Smooth muscle cell (in vitro differentiated cells): ENCODE measurements around the gene MRPL20. TPM values are rescaled to one million over a fixed set of nuclear protein-coding genes. Genes with fewer than 3 reads are reported as not detected.
A peak's percentile ranks its signal among the peaks of the same experiment; 100 is the strongest.

Source experiments
- DNase-seq: peaks from one replicate; lab custom pipeline; 2025; ENCODE audit not compliant: unreplicated experiment; lab: John Stamatoyannopoulos, UW
- H2AFZ ChIP-seq: fragments of 200-600 bp; sonication (generic); 2 replicates; pipeline ENCODE4 v1.6.0; 2016; ENCODE audit warnings: antibody characterized with exemption, low read depth, mild to moderate bottlenecking
- H3F3A ChIP-seq: fragments of 200-600 bp; sonication (generic); 2 replicates; pipeline ENCODE4 v1.6.0; 2017; ENCODE audit warnings: antibody characterized with exemption, low read depth
- H3K27ac ChIP-seq: fragments of 200-600 bp; sonication (generic); 2 replicates; pipeline ENCODE4 v1.5.1; 2016; ENCODE audit warnings: low read depth, mild to moderate bottlenecking
- H3K27me3 ChIP-seq: fragments of 200-600 bp; sonication (generic); 2 replicates; pipeline ENCODE4 v1.6.1; 2016; ENCODE audit warnings: low read depth, mild to moderate bottlenecking
- H3K36me3 ChIP-seq: fragments of 200-600 bp; sonication (generic); 2 replicates; pipeline ENCODE4 v1.5.1; 2016; ENCODE audit warnings: low read depth
- H3K4me1 ChIP-seq: fragments of 200-600 bp; sonication (generic); 2 replicates; pipeline ENCODE4 v1.5.1; 2016; ENCODE audit warnings: low read depth
- H3K4me2 ChIP-seq: fragments of 200-600 bp; sonication (generic); 2 replicates; pipeline ENCODE4 v1.6.0; 2016; ENCODE audit warnings: mild to moderate bottlenecking
- H3K4me3 ChIP-seq: fragments of 200-600 bp; sonication (generic); 2 replicates; pipeline ENCODE4 v1.5.1; 2016; ENCODE audit warnings: mild to moderate bottlenecking
- H3K79me2 ChIP-seq: fragments of 200-600 bp; sonication (generic); 2 replicates; pipeline ENCODE4 v1.6.0; 2016; ENCODE audit warnings: low read depth, mild to moderate bottlenecking
- H3K9ac ChIP-seq: fragments of 200-600 bp; sonication (generic); 2 replicates; pipeline ENCODE4 v1.6.0; 2016; ENCODE audit warnings: low read depth
- H3K9me3 ChIP-seq: fragments of 200-600 bp; sonication (generic); replicated peaks from 2 replicates; pipeline ENCODE4 v1.5.1; 2016; ENCODE audit warnings: low read depth
- H4K20me1 ChIP-seq: fragments of 200-600 bp; sonication (generic); 2 replicates; pipeline ENCODE4 v1.6.0; 2016; ENCODE audit warnings: low read depth
- CTCF ChIP-seq: fragments of 200-600 bp; sonication (generic); IDR thresholded peaks from 2 replicates; pipeline ENCODE4 v1.5.1; 2017; ENCODE audit warnings: borderline replicate concordance, mild to moderate bottlenecking, antibody characterized with exemption; ENCODE audit not compliant: insufficient read depth, poor library complexity, severe bottlenecking
- WGBS: methylation state at CpG from one replicate; pipeline ENCODE4 v1.1.7; 2016; ENCODE audit warnings: low lambda C conversion rate; 5-methylcytosine and 5-hydroxymethylcytosine counted together
- polyA plus RNA-seq: library from polyadenylated mRNA; unstranded; fragments of >200 nt; fragmentation: Nextera tagmentation; extraction: Ambion mirVana; gene quantifications from 2 replicates; pipeline ENCODE4 v1.2.1, GENCODE V29; 2016
- total RNA-seq: library from RNA; depleted of rRNA; stranded (reverse); fragments of >200 nt; gene quantifications from 2 replicates; pipeline ENCODE4 v1.2.3, GENCODE V29; 2014

MRPL20 gene
- total and polyA plus RNA-seq, 2 experiments from 2014 or later, result 99.6 to 147 TPM

- Histone ChIP-seq H3K79me2 (peaks cover 37% of the 10 kb centered on the region), H3K27me3 (no peaks in the 10 kb centered on the region), H3K27ac (peak overlapping the region; percentile 96), H4K20me1 (peaks cover 34% of the 10 kb centered on the region), H3K4me1 (peaks cover 48% of the 10 kb centered on the region), H3K4me2 (peak overlapping the region; percentile 92), H3K4me3 (peak overlapping the region; percentile 64), H3K9ac (peak overlapping the region; percentile 85), H3K36me3 (no peaks in the 10 kb centered on the region), H2AFZ (no peak overlapping the region), H3F3A (peaks cover 18% of the 10 kb centered on the region), H3K9me3 (no peaks in the 10 kb centered on the region)
- WGBS, result 46% methylated on average over 6 of the region's 6 CpGs
- DNase-seq, result no peak
- TF ChIP-seq CTCF, result no peak
Measured at GRCh38 chr1:1359308-1359663, 47.8 kb downstream of the MRPL20 start.

- peak within 1 kb of the TSS; percentile 85 for H3K9ac ChIP-seq
- 9% methylated on average over 25 of the region's 29 CpGs for WGBS
- peaks cover 25% of the 10 kb centered on the region for H3F3A ChIP-seq
- H3K27ac ChIP-seq, result peak within 1 kb of the TSS; percentile 96
- H3K9me3 ChIP-seq, result no peaks in the 10 kb centered on the region
- H2AFZ ChIP-seq, result no peak within 1 kb of the TSS
- peaks cover 54% of the 10 kb centered on the region for H3K4me1 ChIP-seq
- no peaks in the 10 kb centered on the region for H3K36me3 ChIP-seq
- peaks cover 41% of the 10 kb centered on the region for H4K20me1 ChIP-seq
- H3K4me2 ChIP-seq, result peak within 1 kb of the TSS; percentile 92
- peak within 1 kb of the TSS; percentile 64 for H3K4me3 ChIP-seq
- H3K27me3 ChIP-seq, result no peaks in the 10 kb centered on the region
- peaks cover 43% of the 10 kb centered on the region for H3K79me2 ChIP-seq
- TF ChIP-seq CTCF, result no peak
- peak; percentile 67 for DNase-seq
Measured at GRCh38 chr1:1358433-1359271, 48.4 kb downstream of the MRPL20 start, which contains the start of gene MXRA8. Gene MXRA8, minus strand, starts transcription at chr1:1358555. Its CDS starts 51 bp downstream, at chr1:1358504.

- Histone ChIP-seq H3K79me2 (peaks cover 50% of the 10 kb centered on the region), H3K4me2 (peak overlapping the region; percentile 92), H3K27me3 (no peaks in the 10 kb centered on the region), H3K4me3 (peak overlapping the region; percentile 64), H3F3A (peaks cover 31% of the 10 kb centered on the region), H3K4me1 (peaks cover 54% of the 10 kb centered on the region), H3K36me3 (no peaks in the 10 kb centered on the region), H2AFZ (no peak overlapping the region), H3K9ac (peak overlapping the region; percentile 85), H4K20me1 (peaks cover 48% of the 10 kb centered on the region), H3K9me3 (no peaks in the 10 kb centered on the region), H3K27ac (peak overlapping the region; percentile 96)
- no peak for DNase-seq
- 20% methylated on average over 18 of the region's 18 CpGs for WGBS
- TF ChIP-seq CTCF, result no peak
Measured at GRCh38 chr1:1357871-1358432, 49.1 kb downstream of the MRPL20 start.
